Astrocyte (in vitro differentiated cells and primary cell): ENCODE measurements around the gene MAN1B1. TPM values are rescaled to one million over a fixed set of nuclear protein-coding genes. Genes with fewer than 3 reads are reported as not detected.

ENCODE experiments used
- DNase-seq: peaks from one replicate; pipeline ENCODE4 v3.0.0-alpha.2; 2010; ENCODE audit warnings: low read depth
- FAIRE-seq: peaks from 2 replicates; lab custom pipeline; 2011; peaks lifted over from hg19 to GRCh38; lab: Jason Lieb, UNC
- H2AFZ ChIP-seq: 2 replicates; pipeline ENCODE4 v1.6.0; 2012; ENCODE audit warnings: low read depth, low read length, inconsistent platforms
- H3K27ac ChIP-seq: 2 replicates; pipeline ENCODE4 v1.5.1; 2011; ENCODE audit warnings: low read depth, low read length, inconsistent platforms
- H3K27me3 ChIP-seq: 2 replicates; pipeline ENCODE4 v1.6.0; 2011; ENCODE audit warnings: low read length, inconsistent platforms; ENCODE audit not compliant: insufficient read depth
- H3K36me3 ChIP-seq: 2 replicates; pipeline ENCODE4 v1.5.1; 2011; ENCODE audit warnings: low read length, inconsistent platforms; ENCODE audit not compliant: insufficient read depth
- H3K4me1 ChIP-seq: 2 replicates; pipeline ENCODE4 v1.5.1; 2011; ENCODE audit warnings: low read length, inconsistent platforms; ENCODE audit not compliant: insufficient read depth
- H3K4me2 ChIP-seq: 2 replicates; pipeline ENCODE4 v1.6.0; 2012; ENCODE audit warnings: low read length, inconsistent platforms
- H3K4me3 ChIP-seq: 2 replicates; pipeline ENCODE4 v1.5.1; 2011; ENCODE audit warnings: low read depth, mild to moderate bottlenecking, low read length, inconsistent platforms; ENCODE audit not compliant: insufficient read depth
- H3K79me2 ChIP-seq: 2 replicates; pipeline ENCODE4 v1.6.0; 2012; ENCODE audit warnings: mild to moderate bottlenecking, low read length, inconsistent platforms; ENCODE audit not compliant: insufficient read depth
- H3K9ac ChIP-seq: 2 replicates; pipeline ENCODE4 v1.6.0; 2012; ENCODE audit warnings: mild to moderate bottlenecking, low read length, inconsistent platforms
- H3K9me3 ChIP-seq: 2 replicates; pipeline ENCODE4 v1.5.1; 2012; ENCODE audit warnings: low read depth, mild to moderate bottlenecking, low read length, inconsistent platforms; ENCODE audit not compliant: insufficient read depth
- H4K20me1 ChIP-seq: 2 replicates; pipeline ENCODE4 v1.6.0; 2012; ENCODE audit warnings: low read length, inconsistent platforms; ENCODE audit not compliant: insufficient read depth
- H3K27ac Mint-ChIP-seq: one replicate; pipeline ENCODE4 v1.8.0; 2021; ENCODE audit warnings: mild to moderate bottlenecking, mixed read lengths; ENCODE audit not compliant: unreplicated experiment
- H3K27me3 Mint-ChIP-seq: one replicate; pipeline ENCODE4 v1.8.0; 2021; ENCODE audit warnings: low read depth, mixed read lengths; ENCODE audit not compliant: unreplicated experiment
- H3K36me3 Mint-ChIP-seq: one replicate; pipeline ENCODE4 v1.8.0; 2021; ENCODE audit warnings: low read depth, mixed read lengths; ENCODE audit not compliant: unreplicated experiment
- H3K4me1 Mint-ChIP-seq: one replicate; pipeline ENCODE4 v1.8.0; 2021; ENCODE audit warnings: low read depth, mixed read lengths; ENCODE audit not compliant: unreplicated experiment
- H3K4me3 Mint-ChIP-seq: one replicate; pipeline ENCODE4 v1.8.0; 2021; ENCODE audit warnings: mild to moderate bottlenecking, moderate library complexity, mixed read lengths; ENCODE audit not compliant: unreplicated experiment
- H3K9me3 Mint-ChIP-seq: one replicate; pipeline ENCODE4 v1.8.0; 2021; ENCODE audit warnings: mild to moderate bottlenecking, mixed read lengths; ENCODE audit not compliant: unreplicated experiment
- EZH2 ChIP-seq: IDR thresholded peaks from 2 replicates; pipeline ENCODE4 v1.6.1; 2012; ENCODE audit warnings: mild to moderate bottlenecking, low read length, inconsistent platforms; ENCODE audit not compliant: insufficient read depth
- total RNA-seq: library from RNA; stranded (reverse); gene quantifications from 2 replicates; pipeline ENCODE4 v1.2.1, GENCODE V29; 2021
- TF ChIP-seq, protein P1 (sequence below): IDR thresholded peaks from 2 replicates; pipeline ENCODE4 v1.5.1; 2011; ENCODE audit warnings: low read depth, mild to moderate bottlenecking, inconsistent platforms, low read length, moderate library complexity; ENCODE audit not compliant: insufficient read depth

The MAN1B1 gene
- total RNA-seq, 1 donor from 2014 or later: 69.2 TPM

DNA sequence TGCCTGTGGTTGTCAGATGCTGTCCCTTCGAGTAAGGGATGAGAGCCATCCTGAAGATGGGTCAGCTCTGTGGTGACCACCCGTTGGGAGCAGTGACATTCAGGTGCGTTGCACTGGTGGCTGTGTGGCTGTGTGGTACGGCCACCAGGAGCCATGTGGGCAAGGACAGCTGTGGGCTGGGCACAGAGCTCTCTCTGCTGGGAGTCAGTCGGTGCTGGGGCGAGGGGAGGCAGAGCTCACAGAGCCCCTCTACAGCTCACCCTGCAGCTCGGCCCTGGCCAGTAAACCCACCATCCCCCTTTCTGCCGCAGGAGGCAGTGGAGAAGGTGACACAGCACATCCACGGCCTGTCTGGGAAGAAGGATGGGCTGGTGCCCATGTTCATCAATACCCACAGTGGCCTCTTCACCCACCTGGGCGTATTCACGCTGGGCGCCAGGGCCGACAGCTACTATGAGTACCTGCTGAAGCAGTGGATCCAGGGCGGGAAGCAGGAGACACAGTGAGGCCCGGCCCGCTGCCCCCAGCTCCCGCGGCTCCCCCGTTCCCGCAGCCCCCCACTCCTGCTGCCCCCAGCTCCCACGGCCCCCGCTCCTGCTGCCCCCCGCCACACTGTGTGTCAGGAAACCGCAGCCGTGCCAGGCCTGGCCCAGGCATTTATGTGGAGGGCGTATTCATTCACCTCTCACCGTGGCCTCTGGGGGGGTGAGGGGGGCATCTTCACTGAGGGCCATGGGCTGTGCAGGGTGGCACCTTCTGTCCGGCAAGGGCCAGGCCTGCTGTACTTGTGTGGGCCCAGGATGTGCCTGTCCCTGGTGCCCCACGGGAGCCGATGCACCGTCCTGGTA is 19.3 kb downstream of the MAN1B1 start:
- peaks cover 26% of the 10 kb centered on the region for H3K36me3 ChIP-seq
- H3K9me3 ChIP-seq: peaks cover 19% of the 10 kb centered on the region
- no peaks in the 10 kb centered on the region for H3K4me1 ChIP-seq
- DNase-seq: no peak
- H3K4me3 ChIP-seq: no peak overlapping the region
- H3K4me3 Mint-ChIP-seq: no peak overlapping the region
- H3K4me2 ChIP-seq: no peak overlapping the region
- no peaks in the 10 kb centered on the region for H3K27me3 Mint-ChIP-seq
- H3K36me3 Mint-ChIP-seq: peaks cover 7% of the 10 kb centered on the region
- H2AFZ ChIP-seq: no peak overlapping the region
- H3K27ac ChIP-seq: no peak overlapping the region
- H3K79me2 ChIP-seq: no peaks in the 10 kb centered on the region
- H3K4me1 Mint-ChIP-seq: no peaks in the 10 kb centered on the region
- no peak overlapping the region for H3K9ac ChIP-seq
- H3K9me3 Mint-ChIP-seq: no peaks in the 10 kb centered on the region
- peaks cover 10% of the 10 kb centered on the region for H4K20me1 ChIP-seq
- no peak for TF ChIP-seq EZH2
- TF ChIP-seq, protein P1, sequence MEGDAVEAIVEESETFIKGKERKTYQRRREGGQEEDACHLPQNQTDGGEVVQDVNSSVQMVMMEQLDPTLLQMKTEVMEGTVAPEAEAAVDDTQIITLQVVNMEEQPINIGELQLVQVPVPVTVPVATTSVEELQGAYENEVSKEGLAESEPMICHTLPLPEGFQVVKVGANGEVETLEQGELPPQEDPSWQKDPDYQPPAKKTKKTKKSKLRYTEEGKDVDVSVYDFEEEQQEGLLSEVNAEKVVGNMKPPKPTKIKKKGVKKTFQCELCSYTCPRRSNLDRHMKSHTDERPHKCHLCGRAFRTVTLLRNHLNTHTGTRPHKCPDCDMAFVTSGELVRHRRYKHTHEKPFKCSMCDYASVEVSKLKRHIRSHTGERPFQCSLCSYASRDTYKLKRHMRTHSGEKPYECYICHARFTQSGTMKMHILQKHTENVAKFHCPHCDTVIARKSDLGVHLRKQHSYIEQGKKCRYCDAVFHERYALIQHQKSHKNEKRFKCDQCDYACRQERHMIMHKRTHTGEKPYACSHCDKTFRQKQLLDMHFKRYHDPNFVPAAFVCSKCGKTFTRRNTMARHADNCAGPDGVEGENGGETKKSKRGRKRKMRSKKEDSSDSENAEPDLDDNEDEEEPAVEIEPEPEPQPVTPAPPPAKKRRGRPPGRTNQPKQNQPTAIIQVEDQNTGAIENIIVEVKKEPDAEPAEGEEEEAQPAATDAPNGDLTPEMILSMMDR: no peak
- no peaks in the 10 kb centered on the region for H3K27me3 ChIP-seq
- no peak for FAIRE-seq
- H3K27ac Mint-ChIP-seq: no peak overlapping the region

DNA sequence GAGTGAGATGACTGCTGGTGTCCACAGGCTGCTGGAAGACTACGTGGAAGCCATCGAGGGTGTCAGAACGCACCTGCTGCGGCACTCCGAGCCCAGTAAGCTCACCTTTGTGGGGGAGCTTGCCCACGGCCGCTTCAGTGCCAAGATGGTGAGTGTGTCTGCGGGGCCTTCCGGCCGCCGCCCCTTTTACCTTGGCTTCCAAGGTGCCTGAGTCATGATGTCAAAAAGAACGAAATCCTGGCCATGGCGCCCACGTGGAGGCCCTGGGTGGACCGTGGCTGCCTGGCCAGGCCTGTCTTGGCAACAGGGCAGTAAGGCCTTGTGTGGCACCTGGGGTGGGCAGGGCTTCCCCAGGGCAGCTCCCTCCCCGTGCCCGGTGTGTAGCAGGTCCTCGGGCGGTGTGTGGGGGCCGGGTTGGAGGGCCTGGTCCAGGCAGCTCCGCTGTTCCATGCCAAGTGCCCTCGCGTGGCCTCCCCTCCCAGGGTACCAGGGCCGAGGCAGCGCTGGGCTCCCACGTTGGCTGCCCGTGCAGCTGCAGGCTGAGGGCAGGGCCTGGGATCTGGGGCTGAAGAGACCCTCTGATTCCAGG is 20.0 kb downstream of the MAN1B1 start:
- no peaks in the 10 kb centered on the region for H3K79me2 ChIP-seq
- H3K4me3 Mint-ChIP-seq: no peak overlapping the region
- DNase-seq (no peak), FAIRE-seq (no peak)
- H3K27ac Mint-ChIP-seq: no peak overlapping the region
- no peak overlapping the region for H3K27ac ChIP-seq
- no peak overlapping the region for H3K4me2 ChIP-seq
- no peak overlapping the region for H3K9ac ChIP-seq
- H3K9me3 Mint-ChIP-seq: no peaks in the 10 kb centered on the region
- no peak overlapping the region for H2AFZ ChIP-seq
- no peaks in the 10 kb centered on the region for H3K4me1 Mint-ChIP-seq
- H3K4me3 ChIP-seq: no peak overlapping the region
- no peaks in the 10 kb centered on the region for H3K27me3 ChIP-seq
- H3K36me3 ChIP-seq: peaks cover 20% of the 10 kb centered on the region
- no peaks in the 10 kb centered on the region for H3K27me3 Mint-ChIP-seq
- H4K20me1 ChIP-seq: peaks cover 10% of the 10 kb centered on the region
- TF ChIP-seq, protein P1: no peak
- no peak for TF ChIP-seq EZH2
- H3K36me3 Mint-ChIP-seq: peaks cover 7% of the 10 kb centered on the region
- H3K4me1 ChIP-seq: no peaks in the 10 kb centered on the region
- H3K9me3 ChIP-seq: peaks cover 16% of the 10 kb centered on the region
